Esophagus squamous epithelium (tissue), 5 donors: ENCODE data around the gene LSM3. TPM values are rescaled to one million over a fixed set of nuclear protein-coding genes. Genes with fewer than 3 reads are reported as not detected.
A peak's percentile ranks its signal among the peaks of the same experiment; 100 is the strongest.

Experiments
- DNase-seq: peaks from one replicate; lab custom pipeline; 2025; lab: John Stamatoyannopoulos, UW
- H3K27ac ChIP-seq, 4 donors: fragments of 200-600 bp; sonication (generic); one replicate each; pipeline ENCODE4 v1.5.1; 2016 to 2019; ENCODE audit warnings: mild to moderate bottlenecking in 1 of 4
- H3K27me3 ChIP-seq, 4 donors: fragments of 200-600 bp; sonication (generic); 1 replicate in 3 of 4; 2 replicates in 1 of 4; pipeline versions ENCODE4 v1.5.1 to v1.6.0; 2017 to 2021; ENCODE audit warnings: antibody characterized with exemption in 1 of 4
- H3K36me3 ChIP-seq, 3 donors: fragments of 200-600 bp; sonication (generic); one replicate each; pipeline ENCODE4 v1.5.1; 2016 to 2019
- H3K4me1 ChIP-seq, 3 donors: fragments of 200-600 bp; sonication (generic); one replicate each; pipeline ENCODE4 v1.5.1; 2017 to 2019
- H3K4me3 ChIP-seq, 4 donors: fragments of 200-600 bp; sonication (generic); 1 replicate in 3 of 4; 2 replicates in 1 of 4; pipeline ENCODE4 v1.5.1; 2016 to 2019; ENCODE audit warnings: mild to moderate bottlenecking in 2 of 4, moderate library complexity in 1 of 4
- H3K9me3 ChIP-seq, 3 donors: fragments of 200-600 bp; sonication (generic); one replicate each; pipeline ENCODE4 v1.5.1; 2016 to 2019
- CTCF ChIP-seq, 6 experiments: fragments of 450-650 bp in 4 of 6; fragments of 200-600 bp in 2 of 6; sonication (generic) in 2 of 6; IDR thresholded peaks; one replicate each; pipeline ENCODE4 v1.5.1; 2016 to 2019; ENCODE audit warnings: antibody characterized with exemption in 6 of 6, mild to moderate bottlenecking in 4 of 6, moderate library complexity in 4 of 6
- POLR2A ChIP-seq, 4 donors: fragments of 450-650 bp; IDR thresholded peaks; one replicate each; pipeline ENCODE4 v1.6.1; 2017; ENCODE audit warnings: antibody characterized with exemption in 4 of 4, mild to moderate bottlenecking in 4 of 4, moderate library complexity in 3 of 4
- WGBS, 2 donors: methylation state at CpG; one replicate each; pipeline ENCODE4 v1.1.5; 2018; 5-methylcytosine and 5-hydroxymethylcytosine counted together
- intact Hi-C: fragments of 100-400 bp; cut with DNase I; formaldehyde crosslinking; loops from one replicate; pipeline ENCODE4 v1.15.0; 2022
- total RNA-seq, 4 donors: library from RNA; depleted of rRNA; stranded (reverse); fragments of >200 nt; gene quantifications; one replicate each; pipeline ENCODE4 v1.1.0, GENCODE V29; 2016
- donor health status: DM: yes; HTN: yes; CAD: no.

Gene LSM3
- total RNA-seq, 4 donors from 2014 or later: 6.3 to 21.5 (median 13.7) TPM

GRCh38 chr3:14244521-14245247, 66.1 kb downstream of the LSM3 start:
- H3K27me3 ChIP-seq: no peaks in the 10 kb centered on the region
- H3K27ac ChIP-seq: peak overlapping the region in 1 of 4 donors; percentile 53
- no peak for DNase-seq
- H3K9me3 ChIP-seq: no peaks in the 10 kb centered on the region
- TF ChIP-seq POLR2A (IDR thresholded peaks at IDR 0.05): no peak
- TF ChIP-seq CTCF (IDR thresholded peaks at IDR 0.05): no peak
- peaks cover 0 to 51% (median 8%) of the 10 kb centered on the region in 3 donors for H3K4me1 ChIP-seq
- 89 to 92% methylated on average over 9 of the region's 9 CpGs for WGBS, 2 donors
- no peak overlapping the region for H3K4me3 ChIP-seq
- intact Hi-C loops: no loop called here
- H3K36me3 ChIP-seq: no peaks in the 10 kb centered on the region

GRCh38 chr3:14245248-14245639, 66.6 kb downstream of the LSM3 start:
- no peaks in the 10 kb centered on the region for H3K9me3 ChIP-seq
- H3K27me3 ChIP-seq: no peaks in the 10 kb centered on the region
- intact Hi-C loops: no loop called here
- no peak overlapping the region for H3K27ac ChIP-seq
- no peak overlapping the region for H3K4me3 ChIP-seq
- DNase-seq: no peak
- WGBS, 2 donors: 92 to 93% methylated on average over 6 of the region's 6 CpGs
- H3K4me1 ChIP-seq: peaks cover 0 to 51% (median 8%) of the 10 kb centered on the region in 3 donors
- no peaks in the 10 kb centered on the region for H3K36me3 ChIP-seq
- TF ChIP-seq POLR2A (IDR thresholded peaks at IDR 0.05): no peak
- TF ChIP-seq CTCF (IDR thresholded peaks at IDR 0.05): no peak

- Histone ChIP-seq H3K27ac (peak overlapping the region in 1 of 4 donors; percentile 27), H3K9me3 (no peaks in the 10 kb centered on the region), H3K27me3 (no peaks in the 10 kb centered on the region), H3K36me3 (no peaks in the 10 kb centered on the region), H3K4me3 (no peak overlapping the region), H3K4me1 (peaks cover 0 to 55% (median 8%) of the 10 kb centered on the region in 3 donors)
- intact Hi-C loops: no loop called here
- WGBS, 2 donors: 34 to 42% methylated on average over 3 of the region's 3 CpGs
- no peak for TF ChIP-seq POLR2A (IDR thresholded peaks at IDR 0.05)
- DNase-seq: no peak
Measured at GRCh38 chr3:14245822-14246221, 67.2 kb downstream of the LSM3 start.

GRCh38 chr3:14246414-14246813, 67.8 kb downstream of the LSM3 start:
- Histone ChIP-seq H3K36me3 (no peaks in the 10 kb centered on the region), H3K27me3 (no peaks in the 10 kb centered on the region), H3K4me3 (no peak overlapping the region), H3K27ac (peak overlapping the region in 1 of 4 donors; percentile 27), H3K4me1 (peaks cover 0 to 59% (median 8%) of the 10 kb centered on the region in 3 donors), H3K9me3 (no peaks in the 10 kb centered on the region)
- 87 to 93% methylated on average over 3 to 5 of the region's 5 CpGs for WGBS, 2 donors
- intact Hi-C loops: no loop called here
- DNase-seq: no peak
- TF ChIP-seq CTCF (IDR thresholded peaks at IDR 0.05): no peak
- no peak for TF ChIP-seq POLR2A (IDR thresholded peaks at IDR 0.05)

- no peak for DNase-seq
- Histone ChIP-seq H3K36me3 (no peaks in the 10 kb centered on the region), H3K9me3 (no peaks in the 10 kb centered on the region), H3K27ac (peak overlapping the region in 2 of 4 donors; percentile 10 to 60), H3K4me3 (no peak overlapping the region), H3K27me3 (no peaks in the 10 kb centered on the region), H3K4me1 (peaks cover 0 to 56% (median 8%) of the 10 kb centered on the region in 3 donors)
- TF ChIP-seq CTCF (IDR thresholded peaks at IDR 0.05): no peak
- TF ChIP-seq POLR2A (IDR thresholded peaks at IDR 0.05): no peak
- intact Hi-C loops: no loop called here
- 81 to 94% methylated on average over 3 of the region's 3 CpGs for WGBS, 2 donors
Measured at GRCh38 chr3:14248477-14248848, 69.8 kb downstream of the LSM3 start.
